Stimulated activated CD8-positive, alpha-beta memory T cell treated with anti-CD3 and anti-CD28 coated beads, Interleukin-15, amount 100 ng/mL, for 24 hours (primary cell): Measurements from ENCODE around the gene POU3F3.

ENCODE experiments used
- DNase-seq: peaks from one replicate; pipeline ENCODE4 v3.0.0-alpha.2; 2020; ENCODE audit warnings: low read depth

The POU3F3 gene

GRCh38 chr2:104875262-104875661 is 21.3 kb downstream of the POU3F3 start:
- no peak for DNase-seq

- DNase-seq: no peak
Measured at GRCh38 chr2:104876606-104877570, 23.0 kb downstream of the POU3F3 start.

DNA sequence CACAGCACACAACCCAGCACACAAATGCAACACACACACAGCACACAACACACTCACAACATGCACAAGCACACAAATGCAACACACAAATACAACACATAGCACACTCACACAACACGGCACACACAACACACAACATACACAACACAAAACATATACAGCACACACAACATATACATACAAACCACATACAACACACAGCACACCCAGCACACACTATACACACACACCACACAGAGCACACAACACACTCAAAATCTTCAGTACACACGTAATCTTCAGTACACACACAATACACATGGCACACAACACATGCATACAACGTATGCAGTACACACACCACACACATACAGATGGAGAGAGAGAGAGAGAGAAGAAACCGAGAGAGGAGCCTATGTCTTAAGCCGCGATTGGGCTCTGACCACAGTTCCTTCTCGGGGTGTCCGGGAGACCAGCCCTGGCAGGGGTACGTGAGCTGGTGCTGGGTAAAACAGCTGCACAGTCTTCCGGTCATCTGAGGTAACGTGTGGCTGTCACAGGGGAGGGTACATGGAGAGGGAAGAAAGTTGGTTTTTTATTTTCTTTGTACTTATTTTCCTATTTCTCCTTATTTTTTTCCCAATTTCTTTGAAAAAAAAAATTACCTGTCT is 25.1 kb downstream of the POU3F3 start:
- DNase-seq: no peak

DNA sequence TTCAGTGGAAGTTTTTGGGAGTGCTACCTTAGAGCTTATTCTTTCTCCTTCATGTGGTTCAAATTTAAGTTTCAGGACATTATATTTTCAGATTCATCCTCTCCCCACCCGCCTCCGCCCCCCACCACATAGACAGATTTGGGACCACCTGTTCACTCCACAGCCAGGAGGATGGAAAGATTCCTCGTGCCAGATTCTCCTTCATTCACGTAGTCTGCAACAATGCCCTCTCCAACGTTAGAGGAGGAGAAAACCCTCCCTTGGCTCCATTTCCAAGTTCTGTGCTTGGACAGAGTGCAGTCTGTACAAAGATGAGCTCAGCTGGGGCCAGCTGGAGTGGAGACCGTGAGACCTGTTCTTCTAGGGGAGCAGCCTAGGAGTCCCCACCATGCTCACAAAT is 26.2 kb downstream of the POU3F3 start:
- DNase-seq: no peak

DNA sequence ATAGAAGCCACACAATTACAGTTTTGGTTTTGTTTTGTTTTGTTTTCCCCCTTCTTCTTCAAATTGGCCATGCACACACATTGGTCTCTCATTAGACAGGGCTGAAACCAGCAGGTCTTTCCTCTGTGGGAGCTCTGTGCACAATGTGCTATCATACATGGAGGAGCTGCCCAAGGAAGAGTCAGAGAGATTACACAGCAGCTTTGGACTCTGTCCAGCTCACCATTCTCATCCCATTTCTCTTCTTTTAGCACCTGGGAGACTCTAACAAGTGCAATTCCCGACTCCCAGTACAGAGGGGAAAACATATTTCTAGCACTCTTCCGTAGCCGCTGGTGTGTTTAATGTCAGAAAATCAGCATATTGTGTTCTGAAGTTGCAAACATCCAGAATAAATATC is 29.4 kb downstream of the POU3F3 start:
- DNase-seq: no peak

DNA sequence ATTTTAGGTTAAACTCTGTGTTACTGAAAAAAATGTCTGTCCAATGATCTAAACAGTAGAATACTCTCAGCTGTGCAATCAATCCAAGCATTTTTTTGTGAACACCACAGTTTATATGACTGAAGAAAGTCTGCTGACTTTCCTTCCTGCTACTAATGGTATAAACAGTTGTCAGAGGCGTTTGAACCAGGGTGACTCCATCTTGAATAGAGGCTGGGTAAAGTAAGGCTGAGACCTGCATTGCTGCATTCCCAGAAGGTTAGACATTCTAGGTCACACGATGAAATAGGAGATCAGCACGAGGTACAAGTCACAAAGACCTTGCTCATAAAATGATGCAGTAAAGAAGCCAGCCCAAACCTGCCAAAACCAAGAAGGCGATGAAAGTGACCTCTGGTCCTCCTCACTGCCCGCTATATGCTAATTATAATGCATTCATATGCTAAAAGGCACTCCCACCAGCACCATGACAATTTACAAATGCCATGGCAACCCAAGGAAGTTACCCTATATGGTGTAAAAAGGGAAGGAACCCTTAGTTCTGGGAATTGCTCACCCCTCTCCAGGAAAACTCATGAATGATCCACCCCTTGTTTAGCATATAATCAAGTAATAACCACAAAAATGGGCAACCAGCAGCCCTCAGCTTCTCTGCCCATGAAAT is 31.3 kb downstream of the POU3F3 start:
- DNase-seq: no peak

DNA sequence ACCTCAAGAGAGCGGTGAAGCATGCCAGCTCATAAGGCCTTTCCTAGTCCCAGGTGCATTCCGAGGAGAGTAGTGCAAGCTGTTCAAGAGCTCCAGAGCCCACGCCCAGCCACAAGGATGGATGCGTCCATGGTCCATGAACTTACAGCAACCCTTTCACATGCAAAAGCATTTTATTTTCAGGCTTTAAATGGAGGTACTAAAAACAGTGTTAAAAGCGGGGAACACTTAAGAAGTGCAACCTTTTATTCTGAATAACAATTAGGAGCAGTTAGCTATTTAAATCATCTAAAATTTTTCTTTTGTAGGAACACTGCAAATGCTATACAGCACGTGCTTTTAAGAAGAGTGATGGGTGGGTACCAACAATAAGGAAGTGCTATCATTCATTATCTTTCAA is 33.8 kb downstream of the POU3F3 start:
- DNase-seq: no peak

GRCh38 chr2:104888489-104889258 is 34.8 kb downstream of the POU3F3 start:
- DNase-seq: no peak

DNA sequence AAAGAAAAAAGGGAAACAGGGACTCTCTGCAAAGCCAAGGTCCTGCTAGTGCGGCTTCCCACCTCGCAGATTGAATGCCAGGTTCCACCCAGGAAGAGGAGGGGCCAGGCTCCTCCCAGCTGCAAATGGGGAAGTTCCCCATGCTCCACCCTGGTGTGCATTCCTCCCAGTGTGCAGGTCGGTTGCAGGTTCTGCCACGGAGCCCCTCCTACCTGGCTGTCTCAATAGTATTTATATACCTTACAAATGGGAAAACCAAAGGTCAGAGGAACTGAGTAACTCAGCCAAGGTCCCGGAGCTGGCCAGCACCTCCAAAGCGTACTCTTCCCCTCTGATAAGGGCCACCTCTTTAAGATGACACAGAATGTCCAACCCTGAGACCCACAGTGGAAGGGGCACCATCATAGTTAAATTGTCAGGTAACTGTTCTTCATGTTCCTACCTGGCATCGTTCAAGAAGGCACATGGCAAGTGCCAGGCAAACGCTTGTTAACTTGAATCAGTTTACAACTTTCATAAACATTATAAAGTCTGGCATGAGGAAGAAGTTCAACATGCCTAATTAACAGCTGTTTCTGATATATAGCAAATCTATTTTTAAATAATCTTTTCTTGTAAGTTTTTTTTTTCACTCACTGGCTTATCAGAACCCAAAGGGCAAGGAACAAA is 35.5 kb downstream of the POU3F3 start:
- no peak for DNase-seq

GRCh38 chr2:104889960-104890684 is 36.2 kb downstream of the POU3F3 start:
- DNase-seq: no peak

GRCh38 chr2:104890685-104891069 is 36.8 kb downstream of the POU3F3 start:
- DNase-seq: no peak

DNA sequence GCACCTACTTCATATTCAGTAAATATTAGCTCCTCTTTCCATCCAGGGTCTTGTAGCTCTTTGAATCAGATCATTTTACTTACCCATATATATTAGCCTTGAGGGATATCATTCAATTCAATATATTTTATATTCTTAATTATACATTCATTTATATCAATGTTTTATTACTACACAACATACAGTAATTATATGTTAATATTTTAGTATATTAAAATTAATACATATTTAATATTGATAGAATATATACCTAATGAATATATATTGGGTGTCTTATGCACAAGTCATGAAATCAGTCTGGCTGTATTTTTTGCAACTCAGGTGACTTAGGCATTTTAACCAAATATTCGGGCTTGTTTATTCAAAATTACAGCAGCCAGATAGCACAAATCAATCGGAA is 37.2 kb downstream of the POU3F3 start:
- DNase-seq: no peak

GRCh38 chr2:104896446-104896845 is 42.5 kb downstream of the POU3F3 start:
- DNase-seq: no peak

DNA sequence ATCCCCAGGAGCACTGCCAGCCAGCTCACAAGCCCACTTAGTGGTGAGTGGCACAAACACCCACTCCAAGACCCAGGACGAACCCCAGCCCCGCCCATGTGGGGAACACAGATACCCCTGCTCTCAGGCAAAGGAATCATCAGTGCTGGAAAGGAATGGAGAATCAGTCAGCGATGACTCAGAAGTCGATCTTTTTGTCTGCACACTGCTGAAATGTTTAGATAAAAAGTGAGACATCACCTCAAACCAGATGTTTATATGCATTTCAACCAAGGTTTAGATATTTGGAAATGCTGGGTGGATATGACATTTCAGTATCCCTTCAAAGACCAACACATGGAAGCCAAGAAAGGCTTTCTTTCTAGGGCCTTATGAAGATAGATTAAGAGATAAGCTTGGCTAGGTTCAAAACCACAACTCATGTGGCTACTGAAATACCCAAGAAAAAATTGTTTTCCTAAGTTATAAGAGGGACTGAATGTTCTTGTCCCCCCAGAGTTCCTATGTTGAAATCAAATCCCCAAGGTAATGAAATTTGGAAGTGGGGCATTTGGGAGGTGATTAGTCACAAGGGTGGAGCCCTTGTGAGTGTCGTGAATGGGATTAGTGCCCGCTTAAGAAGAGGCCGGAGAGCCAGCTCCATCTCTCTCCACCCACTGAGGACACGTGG is 43.7 kb downstream of the POU3F3 start:
- no peak for DNase-seq

DNA sequence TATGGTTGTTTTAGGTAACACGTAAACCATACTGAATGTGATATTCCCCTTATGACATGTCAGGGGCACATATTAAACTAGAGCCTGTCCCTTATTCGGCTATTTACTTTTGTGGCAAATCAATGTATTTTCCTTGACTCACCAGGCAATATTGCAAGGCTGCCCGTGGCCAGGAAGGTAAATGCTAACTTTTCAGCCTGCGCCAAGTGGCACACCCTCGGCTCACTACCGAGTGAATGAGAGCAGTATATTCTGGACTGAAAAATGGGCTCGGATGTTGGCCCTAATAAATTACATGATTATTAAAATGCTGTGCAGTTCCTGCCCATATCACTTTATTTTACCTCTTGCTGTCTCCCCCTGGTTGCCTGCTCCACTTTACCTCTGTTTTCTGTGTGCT is 46.7 kb downstream of the POU3F3 start:
- no peak for DNase-seq

DNA sequence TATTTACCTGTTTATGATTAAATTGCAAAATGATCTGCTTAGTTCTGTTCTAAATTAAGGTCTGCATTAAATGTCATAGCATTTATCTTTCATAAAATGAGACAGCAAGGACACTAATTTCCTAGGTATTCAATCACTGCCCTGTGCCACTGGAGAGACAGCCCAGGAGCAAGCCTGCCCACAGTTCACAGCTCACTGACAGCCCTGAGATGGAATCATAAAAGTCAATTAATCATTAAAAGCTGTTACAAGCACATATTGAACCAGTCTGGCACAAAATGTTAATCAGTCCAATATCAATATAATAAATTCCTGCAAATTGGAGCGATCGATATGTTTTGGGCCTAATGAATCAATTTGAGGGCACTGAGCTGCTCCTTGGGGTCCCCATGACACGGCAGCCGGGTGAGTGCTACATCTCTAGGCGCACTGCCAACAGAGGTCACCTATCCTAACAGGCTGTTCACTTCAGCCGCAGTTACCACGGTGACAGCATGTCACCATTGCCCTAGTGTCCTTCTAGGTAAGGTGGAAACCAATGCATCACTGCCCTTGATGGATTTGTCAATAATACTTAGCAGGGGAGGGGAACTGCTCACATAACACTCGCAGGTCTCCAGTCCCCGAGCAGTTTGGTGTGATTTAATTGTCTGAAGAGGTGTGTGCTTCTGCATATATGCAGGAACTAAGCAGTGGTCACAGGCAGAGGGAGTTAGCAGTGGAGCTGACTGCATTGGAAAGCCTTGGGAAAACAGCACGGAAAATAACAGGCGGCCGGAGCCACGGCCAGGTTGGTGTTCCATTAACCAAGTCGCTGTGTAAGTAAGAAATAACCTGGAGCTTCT is 47.3 kb downstream of the POU3F3 start:
- no peak for DNase-seq

- no peak for DNase-seq
Measured at GRCh38 chr2:104902317-104902716, 48.4 kb downstream of the POU3F3 start.
